CD4-positive, alpha-beta T cell treated with Interleukin-6 for 4 hours (primary cell): ENCODE results near the gene PLEKHH1.

Source experiments
- DNase-seq: peaks from one replicate; pipeline ENCODE4 v3.0.0-alpha.2; 2020; ENCODE audit warnings: mixed read lengths

Gene PLEKHH1

DNA sequence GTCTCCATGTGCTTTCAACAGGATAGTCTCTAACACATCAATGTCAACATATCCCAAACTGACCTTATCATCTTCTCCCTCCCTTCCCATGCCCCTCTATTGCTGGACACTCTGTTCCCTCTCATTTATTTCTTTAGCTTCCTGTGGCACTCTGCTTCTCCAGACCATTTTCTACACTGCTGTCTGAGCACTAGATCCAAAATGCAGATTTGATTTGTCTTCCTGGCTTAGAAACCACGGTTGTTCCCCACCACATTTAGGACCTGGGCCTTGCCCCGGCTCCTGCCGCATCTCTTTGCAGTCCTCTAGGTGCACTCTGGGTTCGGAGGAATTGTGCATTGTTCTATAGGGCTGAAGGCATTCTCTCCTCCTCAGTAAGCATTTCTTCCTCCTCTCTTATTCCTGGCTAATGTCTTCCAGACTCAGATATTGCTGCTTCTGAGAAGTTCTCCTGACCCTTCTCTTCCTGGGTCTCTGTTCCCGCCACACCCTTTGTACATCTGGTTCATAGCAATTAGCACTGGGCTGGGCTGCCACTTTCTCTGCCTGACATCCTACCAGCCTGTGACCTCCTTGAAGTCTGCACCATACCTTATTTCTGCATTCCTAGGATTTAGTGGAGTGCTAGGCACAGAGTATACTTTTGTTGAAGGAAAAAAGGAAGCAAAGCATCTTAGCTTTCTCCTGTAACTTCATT lies 100.5 kb downstream of the PLEKHH1 start:
- no peak for DNase-seq

DNA sequence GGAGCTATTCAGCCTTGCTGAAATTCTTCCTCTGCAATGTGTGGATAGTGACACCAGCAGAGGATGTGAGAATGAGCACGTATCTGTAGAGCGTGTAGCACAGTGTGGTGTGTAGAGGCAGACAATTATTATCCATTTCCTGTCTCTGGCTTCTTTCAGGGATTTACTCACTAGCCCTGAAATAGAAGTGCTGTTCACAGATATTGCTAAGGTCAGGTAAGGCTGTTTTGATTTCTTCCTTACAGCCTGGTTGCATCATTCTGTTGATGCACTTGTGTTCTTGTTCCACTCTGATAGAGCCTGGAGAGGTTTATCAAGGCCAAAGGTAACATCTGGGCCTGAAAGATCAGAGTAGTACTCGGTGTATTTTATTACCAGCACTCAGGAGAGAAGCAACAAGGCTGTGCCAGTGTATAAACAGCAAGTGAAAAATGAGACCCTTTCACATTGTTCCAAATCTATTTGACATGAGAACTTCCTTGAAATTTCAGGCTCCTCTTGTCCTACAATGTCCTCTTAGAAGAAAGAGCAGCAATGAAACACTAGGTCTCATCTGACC lies 103.3 kb downstream of the PLEKHH1 start:
- no peak for DNase-seq

DNA sequence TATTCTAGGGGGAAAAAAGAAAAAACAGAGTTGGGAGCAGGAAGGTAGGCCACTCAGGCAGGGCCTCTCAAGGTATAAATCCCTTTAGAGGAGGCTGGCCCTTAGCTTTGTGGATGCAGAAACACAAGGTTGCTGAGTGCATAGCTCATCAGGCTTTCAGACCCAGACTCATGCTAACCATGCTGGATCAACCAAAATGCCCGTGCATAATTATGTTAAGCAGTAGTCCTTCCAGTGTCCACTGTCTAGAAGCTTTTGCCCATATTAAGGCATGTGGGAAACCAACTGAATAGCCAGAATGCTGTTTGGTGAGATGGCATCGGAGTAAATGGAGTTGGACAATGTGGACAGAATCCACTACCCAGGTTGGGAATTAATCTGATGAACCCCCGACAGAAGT lies 105.6 kb downstream of the PLEKHH1 start:
- DNase-seq: no peak
